ENCODE measurements around the gene PRDM15.

The PRDM15 gene

GRCh38 chr21:41894922-41895557, 15.9 kb upstream of the PRDM15 start:
- no peak overlapping the region for H3K9ac ChIP-seq (ENCODE audit: low read depth, low read length)
- no peaks in the 10 kb centered on the region for H3K27me3 ChIP-seq (ENCODE audit: control insufficient read depth, insufficient read depth, low read length)
- H3K4me3 ChIP-seq (ENCODE audit: low read length): no peak overlapping the region
- peaks cover 15% of the 10 kb centered on the region for H3K4me1 ChIP-seq (ENCODE audit: control insufficient read depth, insufficient read depth, low read length)
- no peaks in the 10 kb centered on the region for H3K9me3 ChIP-seq (replicated peaks; ENCODE audit: low read length)
- H3K4me2 ChIP-seq (ENCODE audit: low read length): peak overlapping the region; percentile 1
- peaks cover 25% of the 10 kb centered on the region for H3K36me3 ChIP-seq (ENCODE audit: insufficient read depth, low read length)

- H3K27me3 ChIP-seq (ENCODE audit: control insufficient read depth, insufficient read depth, low read length): no peaks in the 10 kb centered on the region
Observed at GRCh38 chr21:41894511-41894910, 15.4 kb upstream of the PRDM15 start.

DNA sequence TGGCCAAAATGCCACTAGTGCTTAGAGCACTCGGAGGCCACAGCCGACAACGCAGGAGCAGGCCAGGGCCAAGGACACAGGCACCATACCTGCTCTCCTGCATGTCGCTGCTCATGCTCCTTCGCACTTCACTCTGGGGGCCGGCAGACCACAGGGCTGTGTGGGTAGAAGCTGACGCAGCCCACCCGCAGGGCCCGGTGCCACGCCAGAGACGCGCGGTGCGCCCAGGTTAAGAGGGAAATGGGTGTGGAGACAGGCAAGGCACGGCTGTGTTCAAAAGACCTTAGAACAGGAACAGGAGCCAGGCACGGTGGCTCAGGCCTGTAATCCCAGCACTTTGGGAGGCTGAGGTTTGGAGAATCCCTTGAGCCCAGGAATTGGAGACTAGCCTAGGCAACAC, 13.6 kb upstream of the PRDM15 start:
- H3K4me3 ChIP-seq (ENCODE audit: low read length): no peak overlapping the region
- no peak overlapping the region for H3K9ac ChIP-seq (ENCODE audit: low read depth, low read length)
- H3K4me2 ChIP-seq (ENCODE audit: low read length): no peak overlapping the region
- peaks cover 30% of the 10 kb centered on the region for H3K36me3 ChIP-seq (ENCODE audit: insufficient read depth, low read length)
- H3K4me1 ChIP-seq (ENCODE audit: control insufficient read depth, insufficient read depth, low read length): peaks cover 21% of the 10 kb centered on the region
- H3K27me3 ChIP-seq (ENCODE audit: control insufficient read depth, insufficient read depth, low read length): no peaks in the 10 kb centered on the region
- no peaks in the 10 kb centered on the region for H3K9me3 ChIP-seq (replicated peaks; ENCODE audit: low read length)

More at GRCh38 chr21:41894511-41894910, 15.4 kb upstream of the PRDM15 start:
- Histone ChIP-seq H3K9me3 (replicated peaks; ENCODE audit: low read length) (no peaks in the 10 kb centered on the region), H3K36me3 (ENCODE audit: insufficient read depth, low read length) (peaks cover 24% of the 10 kb centered on the region), H3K9ac (ENCODE audit: low read depth, low read length) (no peak overlapping the region), H3K4me2 (ENCODE audit: low read length) (no peak overlapping the region), H3K4me1 (ENCODE audit: control insufficient read depth, insufficient read depth, low read length) (peaks cover 15% of the 10 kb centered on the region), H3K4me3 (ENCODE audit: low read length) (no peak overlapping the region)

DNA sequence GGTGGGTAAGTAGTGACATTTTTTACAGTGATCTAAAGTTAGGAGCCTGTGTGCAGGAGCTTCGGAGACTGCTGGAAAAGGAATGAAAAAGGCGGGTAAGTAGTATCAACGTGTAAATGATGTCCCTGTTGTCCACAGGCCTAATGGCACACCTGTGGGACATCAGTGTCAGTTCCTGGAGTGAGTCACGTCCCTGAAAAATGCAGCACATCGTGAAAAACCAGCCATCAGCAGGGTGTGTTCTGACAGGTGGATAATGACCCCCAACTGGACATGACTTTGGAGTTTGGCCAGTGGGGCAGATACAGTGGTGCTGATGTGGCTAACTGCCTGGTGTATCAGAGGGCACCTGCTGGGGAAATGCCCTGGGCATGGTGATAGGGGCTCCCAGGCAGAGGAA, 12.0 kb upstream of the PRDM15 start:
- H3K36me3 ChIP-seq (ENCODE audit: insufficient read depth, low read length): peaks cover 29% of the 10 kb centered on the region
- peaks cover 21% of the 10 kb centered on the region for H3K4me1 ChIP-seq (ENCODE audit: control insufficient read depth, insufficient read depth, low read length)
- no peaks in the 10 kb centered on the region for H3K27me3 ChIP-seq (ENCODE audit: control insufficient read depth, insufficient read depth, low read length)
- H3K4me2 ChIP-seq (ENCODE audit: low read length): no peak overlapping the region
- no peak overlapping the region for H3K4me3 ChIP-seq (ENCODE audit: low read length)
- H3K9me3 ChIP-seq (replicated peaks; ENCODE audit: low read length): no peaks in the 10 kb centered on the region
- no peak overlapping the region for H3K9ac ChIP-seq (ENCODE audit: low read depth, low read length)

DNA sequence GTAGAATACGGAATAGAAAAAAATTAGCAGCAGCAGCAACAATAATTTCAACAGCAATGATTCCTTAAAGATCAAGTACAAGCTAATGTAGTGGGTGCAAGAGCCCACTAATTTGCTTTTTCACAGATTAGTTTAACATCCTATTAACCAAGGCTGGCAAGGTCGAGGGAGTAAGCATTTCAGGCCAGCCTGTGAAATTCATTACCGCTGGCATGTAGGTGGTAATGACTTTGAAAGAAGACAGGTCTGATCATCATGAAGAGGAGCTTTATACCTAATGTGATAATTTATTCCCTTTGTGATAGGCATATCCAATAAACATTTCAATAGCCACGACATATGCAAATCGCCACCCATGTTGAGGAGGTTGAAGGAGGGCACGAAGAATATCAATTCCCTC, 11.2 kb upstream of the PRDM15 start:
- Histone ChIP-seq H3K4me3 (ENCODE audit: low read length) (no peak overlapping the region), H3K27me3 (ENCODE audit: control insufficient read depth, insufficient read depth, low read length) (no peaks in the 10 kb centered on the region), H3K4me2 (ENCODE audit: low read length) (no peak overlapping the region), H3K4me1 (ENCODE audit: control insufficient read depth, insufficient read depth, low read length) (peaks cover 13% of the 10 kb centered on the region), H3K9me3 (replicated peaks; ENCODE audit: low read length) (no peaks in the 10 kb centered on the region), H3K36me3 (ENCODE audit: insufficient read depth, low read length) (peaks cover 23% of the 10 kb centered on the region), H3K9ac (ENCODE audit: low read depth, low read length) (no peak overlapping the region)

- Histone ChIP-seq H3K4me3 (ENCODE audit: low read length) (no peak overlapping the region), H3K9ac (ENCODE audit: low read depth, low read length) (no peak overlapping the region), H3K27me3 (ENCODE audit: control insufficient read depth, insufficient read depth, low read length) (no peaks in the 10 kb centered on the region), H3K4me1 (ENCODE audit: control insufficient read depth, insufficient read depth, low read length) (peaks cover 6% of the 10 kb centered on the region), H3K9me3 (replicated peaks; ENCODE audit: low read length) (no peaks in the 10 kb centered on the region), H3K4me2 (ENCODE audit: low read length) (peak overlapping the region; percentile 0), H3K36me3 (ENCODE audit: insufficient read depth, low read length) (peaks cover 16% of the 10 kb centered on the region)
Observed at GRCh38 chr21:41888749-41889376, 9.7 kb upstream of the PRDM15 start.

GRCh38 chr21:41887667-41888066, 8.5 kb upstream of the PRDM15 start:
- Histone ChIP-seq H3K36me3 (ENCODE audit: insufficient read depth, low read length) (peaks cover 16% of the 10 kb centered on the region), H3K9ac (ENCODE audit: low read depth, low read length) (no peak overlapping the region), H3K9me3 (replicated peaks; ENCODE audit: low read length) (no peaks in the 10 kb centered on the region), H3K4me3 (ENCODE audit: low read length) (no peak overlapping the region), H3K4me2 (ENCODE audit: low read length) (no peak overlapping the region), H3K27me3 (ENCODE audit: control insufficient read depth, insufficient read depth, low read length) (no peaks in the 10 kb centered on the region), H3K4me1 (ENCODE audit: control insufficient read depth, insufficient read depth, low read length) (peaks cover 6% of the 10 kb centered on the region)

DNA sequence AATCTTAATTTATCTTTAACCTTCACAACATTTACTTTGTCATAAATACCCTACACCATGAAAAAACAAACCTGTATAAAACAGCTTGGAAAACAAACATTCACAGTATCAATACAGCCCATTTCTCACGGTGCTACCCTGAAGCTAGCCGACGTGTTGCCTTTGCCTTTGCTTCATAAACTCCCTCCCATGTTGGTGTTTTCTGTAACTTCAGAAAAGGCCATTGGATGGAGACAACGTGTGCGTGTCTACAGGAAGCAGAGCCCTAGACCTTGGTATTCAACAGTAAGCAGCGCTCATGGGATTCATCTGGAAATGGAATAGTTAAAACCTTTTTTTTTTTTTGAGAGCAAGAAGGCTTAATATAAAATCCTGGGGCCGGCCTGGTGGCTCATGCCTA, 7.2 kb upstream of the PRDM15 start:
- no peaks in the 10 kb centered on the region for H3K27me3 ChIP-seq (ENCODE audit: control insufficient read depth, insufficient read depth, low read length)
- no peak overlapping the region for H3K4me3 ChIP-seq (ENCODE audit: low read length)
- peaks cover 6% of the 10 kb centered on the region for H3K4me1 ChIP-seq (ENCODE audit: control insufficient read depth, insufficient read depth, low read length)
- H3K36me3 ChIP-seq (ENCODE audit: insufficient read depth, low read length): peaks cover 16% of the 10 kb centered on the region
- H3K4me2 ChIP-seq (ENCODE audit: low read length): no peak overlapping the region
- no peak overlapping the region for H3K9ac ChIP-seq (ENCODE audit: low read depth, low read length)
- no peaks in the 10 kb centered on the region for H3K9me3 ChIP-seq (replicated peaks; ENCODE audit: low read length)

- no peak overlapping the region for H3K9ac ChIP-seq (ENCODE audit: low read depth, low read length)
- peaks cover 6% of the 10 kb centered on the region for H3K4me1 ChIP-seq (ENCODE audit: control insufficient read depth, insufficient read depth, low read length)
- peaks cover 16% of the 10 kb centered on the region for H3K36me3 ChIP-seq (ENCODE audit: insufficient read depth, low read length)
- no peaks in the 10 kb centered on the region for H3K9me3 ChIP-seq (replicated peaks; ENCODE audit: low read length)
- H3K4me2 ChIP-seq (ENCODE audit: low read length): no peak overlapping the region
- no peaks in the 10 kb centered on the region for H3K27me3 ChIP-seq (ENCODE audit: control insufficient read depth, insufficient read depth, low read length)
- no peak overlapping the region for H3K4me3 ChIP-seq (ENCODE audit: low read length)
Observed at GRCh38 chr21:41885341-41886024, 6.3 kb upstream of the PRDM15 start.

DNA sequence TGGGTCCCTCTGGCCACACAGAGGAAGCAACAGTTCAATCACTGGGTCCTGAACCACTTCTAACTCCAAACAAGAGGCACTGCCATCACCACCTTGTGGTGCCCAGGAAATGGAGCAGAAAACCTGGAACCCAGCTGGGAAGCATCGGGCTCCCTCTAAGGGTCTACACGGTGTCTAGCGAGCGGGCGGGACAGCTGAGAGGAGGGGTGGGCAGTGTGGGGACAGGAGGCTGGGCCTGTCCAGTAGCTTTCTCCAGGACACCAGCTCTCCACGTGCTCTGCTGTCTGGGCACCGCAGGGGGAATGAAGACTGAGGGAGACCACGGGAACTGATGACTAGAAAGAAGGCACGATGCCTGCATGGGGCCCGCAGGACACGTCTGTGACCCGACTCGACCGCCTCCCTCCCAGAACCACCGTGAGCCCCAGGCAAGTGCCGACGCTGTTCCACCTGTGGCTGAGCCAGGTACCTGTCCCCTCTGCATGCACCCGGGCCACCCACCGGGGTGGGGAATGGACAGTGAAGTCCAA, 5.4 kb upstream of the PRDM15 start:
- H3K4me2 ChIP-seq (ENCODE audit: low read length): no peak overlapping the region
- no peak overlapping the region for H3K4me3 ChIP-seq (ENCODE audit: low read length)
- H3K4me1 ChIP-seq (ENCODE audit: control insufficient read depth, insufficient read depth, low read length): peaks cover 11% of the 10 kb centered on the region
- no peaks in the 10 kb centered on the region for H3K27me3 ChIP-seq (ENCODE audit: control insufficient read depth, insufficient read depth, low read length)
- no peak overlapping the region for H3K9ac ChIP-seq (ENCODE audit: low read depth, low read length)
- peaks cover 14% of the 10 kb centered on the region for H3K36me3 ChIP-seq (ENCODE audit: insufficient read depth, low read length)
- no peaks in the 10 kb centered on the region for H3K9me3 ChIP-seq (replicated peaks; ENCODE audit: low read length)

DNA sequence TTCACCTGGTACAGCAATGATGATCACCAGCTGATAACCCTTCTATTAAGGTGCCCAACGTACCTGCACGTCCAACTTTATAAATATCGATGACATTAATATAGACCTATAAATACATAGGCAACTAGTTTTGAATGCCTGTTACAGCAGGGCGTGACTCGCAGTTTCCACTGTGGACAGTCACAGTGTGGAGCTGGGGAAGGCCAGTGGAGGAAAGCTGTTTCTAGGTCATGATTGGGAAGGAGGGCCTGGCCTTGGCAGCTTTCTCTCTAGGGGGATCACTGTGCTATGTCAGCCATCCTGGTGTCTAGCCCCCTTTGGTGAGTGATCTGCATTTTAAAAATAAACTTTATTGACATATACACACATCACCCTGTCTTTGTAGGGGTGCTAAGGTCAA, 4.4 kb upstream of the PRDM15 start:
- Histone ChIP-seq H3K4me1 (ENCODE audit: control insufficient read depth, insufficient read depth, low read length) (peaks cover 7% of the 10 kb centered on the region), H3K9me3 (replicated peaks; ENCODE audit: low read length) (no peaks in the 10 kb centered on the region), H3K36me3 (ENCODE audit: insufficient read depth, low read length) (peaks cover 8% of the 10 kb centered on the region), H3K27me3 (ENCODE audit: control insufficient read depth, insufficient read depth, low read length) (no peaks in the 10 kb centered on the region), H3K4me2 (ENCODE audit: low read length) (no peak overlapping the region), H3K4me3 (ENCODE audit: low read length) (no peak overlapping the region), H3K9ac (ENCODE audit: low read depth, low read length) (no peak overlapping the region)
